SIG-M5 treated with dmso at 0.1 percent for 504 hours (cell line): ENCODE results near the gene IPO11.
"Not testable (repeated sequence)": the region's sequence is repeated elsewhere in the genome, so short reads cannot be mapped to it uniquely, and the experiment has no call there.

Source experiments
- DNase-seq: peaks from one replicate; lab custom pipeline; 2025; ENCODE audit not compliant: unreplicated experiment; lab: John Stamatoyannopoulos, UW

The IPO11 gene

DNA sequence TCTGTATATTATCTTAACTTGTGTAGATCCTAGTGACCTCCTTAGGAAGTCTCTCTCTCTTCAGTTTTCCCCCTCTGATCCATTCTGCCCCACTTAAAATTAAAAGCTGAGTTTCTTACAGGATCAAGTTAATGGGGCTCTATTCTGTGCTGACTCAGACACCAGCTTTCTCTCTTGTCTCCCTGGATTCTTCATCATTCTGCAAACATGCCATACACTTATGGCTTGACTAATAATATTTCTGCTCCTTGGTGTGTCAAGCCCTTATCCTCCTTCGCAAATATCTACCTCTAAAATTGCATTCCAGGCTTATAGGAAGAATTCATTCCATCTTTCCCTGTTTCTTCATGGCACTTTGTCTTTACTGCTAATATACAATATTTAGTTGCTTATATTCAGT lies 184.1 kb downstream of the IPO11 start:
- no peak for DNase-seq

GRCh38 chr5:62597314-62597713 lies 184.8 kb downstream of the IPO11 start:
- no peak for DNase-seq

- DNase-seq = peak; percentile 30
Observed at GRCh38 chr5:62600560-62601252, 188.1 kb downstream of the IPO11 start.

GRCh38 chr5:62603934-62604333 lies 191.4 kb downstream of the IPO11 start:
- no peak for DNase-seq

DNA sequence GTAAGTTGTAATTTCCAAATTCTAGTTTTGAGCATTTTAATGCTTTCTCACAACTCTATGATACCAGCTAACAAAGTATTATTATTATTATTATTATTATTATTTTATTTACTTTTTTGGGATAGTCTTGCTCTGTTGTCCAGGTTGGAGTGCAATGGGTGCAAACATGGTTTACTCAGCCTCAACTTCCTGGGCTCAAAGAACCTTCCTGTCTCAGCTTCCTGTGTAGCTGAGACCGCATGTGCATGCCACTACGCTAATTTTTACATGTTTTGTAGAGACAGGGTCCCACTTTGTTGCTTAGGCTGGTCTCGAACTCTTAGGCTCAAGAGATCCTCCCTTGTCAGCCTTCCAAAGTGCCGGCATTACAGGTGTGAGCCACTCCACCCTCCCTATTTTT lies 193.1 kb downstream of the IPO11 start:
- DNase-seq = no peak

- DNase-seq = no peak
Observed at GRCh38 chr5:62606878-62607277, 194.3 kb downstream of the IPO11 start.

DNA sequence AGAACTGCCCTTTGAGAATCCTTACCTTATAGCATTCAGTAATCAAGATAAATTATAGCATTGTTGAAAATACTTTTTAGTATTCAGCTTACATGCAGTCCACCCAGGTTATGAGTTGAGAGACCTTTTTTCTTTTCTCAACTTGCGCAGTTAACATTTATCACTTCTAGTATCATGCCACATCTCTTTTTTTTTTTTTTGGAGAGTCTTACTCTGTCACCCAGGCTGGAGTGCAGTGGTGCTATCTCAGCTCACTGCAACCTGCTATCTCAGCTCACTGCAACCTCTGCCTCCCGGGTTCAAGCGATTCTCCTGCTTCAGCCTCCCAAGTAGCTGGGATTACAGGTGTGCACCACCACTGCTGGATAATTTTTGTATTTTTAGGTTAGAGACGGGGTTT lies 195.1 kb downstream of the IPO11 start:
- no peak for DNase-seq

- no peak for DNase-seq
Observed at GRCh38 chr5:62608529-62609511, 196.3 kb downstream of the IPO11 start.

DNA sequence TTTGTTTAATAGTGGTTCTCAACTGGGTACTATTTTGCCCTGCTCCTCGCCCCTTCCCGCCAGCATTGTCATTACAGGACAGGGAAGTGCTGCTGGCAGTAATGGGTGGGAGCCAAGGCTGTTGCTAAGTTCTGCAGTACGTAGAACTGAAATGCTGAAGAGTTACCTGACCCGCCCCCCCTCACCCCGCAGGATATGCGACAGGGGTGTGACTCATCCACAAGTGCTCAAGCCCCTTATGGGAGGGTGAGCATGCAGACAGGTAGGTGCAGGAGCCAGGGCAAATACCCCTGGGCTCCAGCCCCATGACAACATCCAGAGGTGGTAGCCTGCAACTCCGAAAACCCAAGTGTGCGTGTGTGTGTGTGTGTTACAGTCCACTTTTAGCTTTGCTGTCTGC lies 201.8 kb downstream of the IPO11 start:
- no peak for DNase-seq

GRCh38 chr5:62616615-62617277 lies 204.2 kb downstream of the IPO11 start:
- no peak for DNase-seq

- DNase-seq = no peak
Observed at GRCh38 chr5:62617943-62618342, 205.4 kb downstream of the IPO11 start.

DNA sequence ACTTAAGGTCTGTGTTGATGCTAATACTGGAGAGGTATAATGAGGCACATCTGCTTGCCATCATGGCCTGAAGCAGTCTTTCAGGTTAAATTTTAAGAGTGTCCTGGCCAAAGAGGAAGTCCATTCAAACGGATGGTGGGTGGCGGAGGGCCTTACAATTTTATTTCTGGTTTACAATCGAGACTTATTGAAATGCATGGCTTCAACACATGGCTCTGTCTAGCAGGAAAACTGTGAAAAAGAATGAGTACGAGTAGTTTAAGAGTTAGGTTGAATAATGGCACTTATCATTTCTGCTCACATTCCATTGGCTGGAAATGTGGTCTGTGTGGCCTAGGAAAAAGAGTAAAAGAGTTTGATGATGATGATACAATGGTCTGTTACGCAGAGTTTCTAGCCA lies 208.2 kb downstream of the IPO11 start:
- no peak for DNase-seq

DNA sequence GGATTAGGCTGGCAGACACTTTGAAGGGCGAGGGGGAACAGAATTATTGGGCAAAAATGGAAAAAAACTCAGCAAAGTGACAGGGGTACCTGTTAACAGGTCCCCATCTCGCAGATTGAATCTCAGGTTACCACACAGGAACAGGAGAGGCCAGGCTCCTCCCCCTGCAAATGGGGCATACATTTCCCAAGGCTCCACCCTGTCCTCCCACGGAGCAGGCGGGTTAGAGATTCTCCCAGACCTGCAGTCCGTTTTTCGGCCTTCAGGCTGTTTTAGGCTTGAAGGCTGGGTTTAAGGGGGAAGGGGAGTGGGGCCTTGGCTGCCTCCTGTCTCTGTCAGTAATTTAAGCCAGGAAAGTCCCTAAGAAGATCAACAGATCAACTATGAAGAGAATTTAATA lies 208.7 kb downstream of the IPO11 start:
- DNase-seq = no peak

- no peak for DNase-seq
Observed at GRCh38 chr5:62623271-62623670, 210.7 kb downstream of the IPO11 start.

DNA sequence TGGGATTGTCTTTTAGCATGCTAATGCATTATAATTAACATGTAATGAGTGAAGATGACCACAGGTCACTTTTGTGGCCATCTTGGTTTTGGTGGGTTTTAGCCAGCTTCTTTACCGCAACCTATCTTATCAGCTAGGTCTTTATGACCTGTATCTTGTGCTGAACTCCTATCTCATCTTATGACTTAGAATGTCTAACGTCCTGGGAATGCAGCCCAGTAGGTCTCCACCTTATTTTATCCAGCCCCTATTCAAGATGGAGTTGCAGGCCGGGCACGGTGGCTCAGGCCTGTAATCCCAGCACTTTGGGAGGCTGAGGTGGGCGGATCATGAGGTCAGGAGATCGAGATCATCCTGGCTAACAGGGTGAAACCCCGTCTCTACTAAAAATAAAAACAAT lies 211.9 kb downstream of the IPO11 start:
- not testable (repeated sequence) for DNase-seq

- DNase-seq = no peak
Observed at GRCh38 chr5:62626534-62626933, 214.0 kb downstream of the IPO11 start.

GRCh38 chr5:62627121-62627520 lies 214.6 kb downstream of the IPO11 start:
- no peak for DNase-seq

DNA sequence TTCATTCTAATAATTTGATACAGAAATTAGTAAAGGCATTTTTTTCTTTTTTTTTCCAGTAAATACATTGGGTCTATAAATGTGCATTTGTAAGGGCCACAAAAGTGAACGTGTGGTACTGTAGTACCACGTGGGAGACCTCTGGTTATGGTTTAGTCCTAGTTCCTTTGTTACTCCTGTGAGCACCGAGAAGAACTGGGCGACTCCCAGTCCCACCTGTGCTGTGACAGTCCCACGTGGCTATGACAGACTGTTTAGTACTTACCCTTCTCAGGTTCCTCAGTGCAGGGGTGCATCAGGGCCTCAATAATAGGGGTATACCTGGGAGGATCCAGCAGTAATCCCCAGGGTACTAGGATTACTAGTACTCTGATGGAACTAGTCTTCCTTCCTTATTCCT lies 215.3 kb downstream of the IPO11 start:
- no peak for DNase-seq

- DNase-seq = no peak
Observed at GRCh38 chr5:62631909-62632580, 219.5 kb downstream of the IPO11 start.

GRCh38 chr5:62633243-62633642 lies 220.7 kb downstream of the IPO11 start:
- DNase-seq = no peak

DNA sequence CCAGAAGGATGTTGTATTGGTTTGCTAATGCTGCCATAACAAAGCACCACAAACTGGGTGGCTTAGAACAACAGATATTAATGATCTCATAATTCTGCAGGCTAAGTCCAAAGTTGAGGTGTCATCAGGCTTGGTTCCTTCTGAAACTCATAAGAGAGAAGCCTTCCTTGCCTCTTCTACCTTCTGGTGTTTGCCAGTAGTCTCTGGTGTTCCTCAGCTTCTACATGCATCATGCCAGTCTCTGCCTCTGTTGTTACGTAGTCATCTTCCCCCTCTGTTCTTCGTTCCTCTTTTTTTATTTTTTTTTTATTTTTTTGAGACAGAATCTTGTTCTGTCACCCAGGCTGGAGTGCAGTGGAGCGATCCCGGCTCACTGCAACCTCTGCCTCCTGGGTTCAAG lies 227.9 kb downstream of the IPO11 start:
- DNase-seq = peak; percentile 48
